Transverse colon (tissue), 3 donors: Measurements from ENCODE around the gene CFAP97.

Experiments used
- CTCF ChIP-seq, 5 experiments: fragments of 200-600 bp in 3 of 5; fragments of 450-650 bp in 2 of 5; sonication (generic) in 3 of 5; IDR thresholded peaks; 1 replicate in 2 of 5; 2 replicates in 3 of 5; pipeline ENCODE4 v1.5.1; 2016 to 2017; ENCODE audit warnings: antibody characterized with exemption in 5 of 5, inconsistent platforms in 3 of 5, mild to moderate bottlenecking in 2 of 5, moderate library complexity in 1 of 5
- POLR2A ChIP-seq: fragments of 450-650 bp; IDR thresholded peaks from one replicate; pipeline ENCODE4 v1.6.1; 2016; ENCODE audit warnings: antibody characterized with exemption, mild to moderate bottlenecking, moderate library complexity

- peak in 2 of 5 experiments; percentile 20 to 36 for TF ChIP-seq CTCF (IDR thresholded peaks at IDR 0.05)
- TF ChIP-seq POLR2A = no peak
Observed at GRCh38 chr4:185224597-185224996, 20.8 kb upstream of the CFAP97 start.
